ENCODE results near the gene SLC6A17.

The SLC6A17 gene

DNA sequence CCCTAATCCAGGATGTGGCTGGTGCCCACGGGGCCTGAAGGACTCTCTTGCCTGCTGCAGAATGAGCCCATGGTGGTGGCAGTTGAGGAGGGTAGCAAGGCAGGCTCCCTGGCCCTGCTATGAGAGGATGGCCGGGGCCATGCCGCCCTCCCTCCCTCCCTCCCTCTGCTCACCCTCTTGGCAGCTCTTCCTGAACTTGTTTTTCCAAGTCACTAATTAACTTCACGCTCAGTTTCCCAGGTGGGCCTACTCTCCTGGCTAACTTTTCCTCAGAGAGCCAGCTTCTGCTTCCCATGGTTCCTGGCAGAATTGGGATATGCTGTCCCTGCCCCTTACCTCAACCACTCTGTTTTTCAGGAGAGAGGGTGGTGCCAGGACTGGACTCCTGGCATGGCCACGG is 70.0 kb downstream of the SLC6A17 start:
- TF ChIP-seq EZH2 (IDR thresholded peaks at IDR 0.05), result no peak
- no peak for TF ChIP-seq FOXP2 (optimal IDR thresholded peaks at IDR 0.05; ENCODE audit: control extremely low read depth, extremely low read length, insufficient read depth)
- DNase-seq (ENCODE audit: low read depth, low spot score), result no peak
- Histone ChIP-seq H3K36me3 (ENCODE audit: insufficient read depth, low read length) (no peaks in the 10 kb centered on the region), H3K4me3 (no peak overlapping the region), H3K27ac (no peak overlapping the region), H3K9me3 (ENCODE audit: low read depth, low read length) (no peaks in the 10 kb centered on the region), H3K9ac (ENCODE audit: insufficient read length) (no peak overlapping the region)

DNA sequence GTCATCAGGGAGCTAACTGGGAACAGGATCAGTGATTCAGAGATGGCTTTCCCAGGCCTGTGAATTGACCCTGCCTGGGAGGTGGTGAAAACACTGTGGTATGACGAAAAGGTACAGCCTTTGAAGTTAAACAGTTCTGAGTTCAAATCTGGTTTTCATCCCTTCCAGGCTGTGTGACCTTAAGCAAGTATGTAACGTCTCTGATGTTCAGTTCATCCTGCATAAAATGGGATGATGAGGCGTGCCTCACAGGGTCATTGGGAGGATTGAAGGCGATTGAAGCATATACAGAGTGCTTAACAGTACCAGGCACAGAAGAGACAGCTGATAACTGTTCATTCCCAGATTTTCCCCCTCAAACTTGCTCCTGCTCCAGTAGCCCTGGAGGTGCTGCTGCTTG is 70.8 kb downstream of the SLC6A17 start:
- no peak overlapping the region for H3K9ac ChIP-seq (ENCODE audit: insufficient read length)
- no peak overlapping the region for H3K27ac ChIP-seq
- no peak overlapping the region for H3K4me3 ChIP-seq
- DNase-seq (ENCODE audit: low read depth, low spot score), result no peak
- H3K9me3 ChIP-seq (ENCODE audit: low read depth, low read length), result no peaks in the 10 kb centered on the region
- H3K36me3 ChIP-seq (ENCODE audit: insufficient read depth, low read length), result no peaks in the 10 kb centered on the region
- TF ChIP-seq EZH2 (IDR thresholded peaks at IDR 0.05), result no peak
- TF ChIP-seq POLR2AphosphoS5 (IDR thresholded peaks at IDR 0.05; ENCODE audit: borderline replicate concordance, low read depth, low read length), result no peak

DNA sequence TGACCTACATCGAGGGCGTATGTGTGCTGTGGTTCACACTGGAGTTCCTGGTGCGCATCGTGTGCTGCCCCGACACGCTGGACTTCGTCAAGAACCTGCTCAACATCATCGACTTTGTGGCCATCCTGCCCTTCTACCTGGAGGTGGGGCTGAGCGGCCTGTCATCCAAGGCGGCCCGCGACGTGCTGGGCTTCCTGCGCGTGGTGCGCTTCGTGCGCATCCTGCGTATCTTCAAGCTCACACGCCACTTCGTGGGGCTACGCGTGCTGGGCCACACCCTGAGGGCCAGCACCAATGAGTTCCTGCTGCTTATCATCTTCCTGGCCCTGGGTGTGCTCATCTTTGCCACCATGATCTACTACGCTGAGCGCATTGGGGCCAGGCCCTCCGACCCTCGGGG is 72.8 kb downstream of the SLC6A17 start:
- H3K9ac ChIP-seq (ENCODE audit: insufficient read length), result no peak overlapping the region
- DNase-seq (ENCODE audit: low read depth, low spot score), result no peak
- no peak overlapping the region for H3K4me3 ChIP-seq
- no peak for TF ChIP-seq POLR2AphosphoS5 (IDR thresholded peaks at IDR 0.05; ENCODE audit: borderline replicate concordance, low read depth, low read length)
- no peak for TF ChIP-seq EZH2 (IDR thresholded peaks at IDR 0.05)
- no peak for TF ChIP-seq FOXP2 (optimal IDR thresholded peaks at IDR 0.05; ENCODE audit: control extremely low read depth, extremely low read length, insufficient read depth)
- no peak overlapping the region for H3K27ac ChIP-seq
- H3K9me3 ChIP-seq (ENCODE audit: low read depth, low read length), result no peaks in the 10 kb centered on the region
- no peaks in the 10 kb centered on the region for H3K36me3 ChIP-seq (ENCODE audit: insufficient read depth, low read length)

DNA sequence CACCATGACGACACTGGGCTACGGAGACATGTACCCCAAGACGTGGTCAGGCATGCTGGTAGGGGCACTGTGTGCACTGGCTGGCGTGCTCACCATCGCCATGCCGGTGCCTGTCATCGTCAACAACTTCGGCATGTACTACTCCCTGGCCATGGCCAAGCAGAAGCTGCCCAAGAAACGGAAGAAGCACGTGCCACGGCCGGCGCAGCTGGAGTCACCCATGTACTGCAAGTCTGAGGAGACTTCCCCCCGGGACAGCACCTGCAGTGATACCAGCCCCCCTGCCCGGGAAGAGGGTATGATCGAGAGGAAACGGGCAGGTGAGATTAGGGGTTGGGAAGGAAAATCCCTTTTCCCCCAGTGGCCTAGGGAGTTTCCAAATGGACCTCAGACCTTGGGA is 73.3 kb downstream of the SLC6A17 start:
- H3K9ac ChIP-seq (ENCODE audit: insufficient read length), result no peak overlapping the region
- H3K9me3 ChIP-seq (ENCODE audit: low read depth, low read length), result no peaks in the 10 kb centered on the region
- no peak overlapping the region for H3K4me3 ChIP-seq
- no peaks in the 10 kb centered on the region for H3K36me3 ChIP-seq (ENCODE audit: insufficient read depth, low read length)
- H3K27ac ChIP-seq, result no peak overlapping the region
- DNase-seq (ENCODE audit: low read depth, low spot score), result no peak
- TF ChIP-seq EZH2 (IDR thresholded peaks at IDR 0.05) (no peak), POLR2AphosphoS5 (IDR thresholded peaks at IDR 0.05; ENCODE audit: borderline replicate concordance, low read depth, low read length) (no peak), FOXP2 (optimal IDR thresholded peaks at IDR 0.05; ENCODE audit: control extremely low read depth, extremely low read length, insufficient read depth) (no peak)

DNA sequence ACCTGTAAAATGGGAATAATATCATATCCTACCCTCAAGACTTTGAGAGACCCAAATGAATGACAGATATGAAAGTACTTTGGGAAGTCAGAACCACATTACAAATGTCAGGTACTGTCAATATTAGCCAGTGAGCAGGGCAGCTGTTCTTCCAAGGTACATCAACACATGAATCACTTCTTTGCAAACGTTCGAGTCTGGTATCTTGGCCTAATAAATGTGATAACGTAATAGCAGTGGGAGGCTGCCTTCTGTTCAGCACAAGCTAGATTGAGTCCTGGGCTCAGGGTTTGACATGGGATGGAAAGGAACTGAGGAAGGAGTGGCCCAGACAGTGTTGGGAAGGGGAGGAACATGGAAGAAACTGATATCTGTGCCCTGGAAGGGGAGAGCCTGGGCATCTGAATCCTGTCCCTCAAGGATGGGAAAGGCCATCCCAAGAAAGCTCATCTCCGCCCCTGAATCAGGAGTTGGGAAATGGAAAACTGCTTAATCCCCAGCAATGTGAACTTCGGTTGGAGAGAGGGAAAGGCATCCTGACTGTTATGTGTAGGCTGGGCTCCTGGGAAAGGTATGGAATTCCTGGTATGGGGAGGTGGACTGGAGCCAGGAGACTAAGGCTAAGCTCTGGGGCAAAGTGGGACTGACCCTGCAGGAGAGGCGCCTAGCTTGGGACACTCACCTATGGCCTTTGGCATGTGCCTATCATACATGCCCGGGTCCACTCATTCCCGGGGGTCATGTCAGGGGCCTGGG is 74.1 kb downstream of the SLC6A17 start:
- no peaks in the 10 kb centered on the region for H3K36me3 ChIP-seq (ENCODE audit: insufficient read depth, low read length)
- no peak overlapping the region for H3K27ac ChIP-seq
- DNase-seq (ENCODE audit: low read depth, low spot score), result no peak
- H3K9ac ChIP-seq (ENCODE audit: insufficient read length), result no peak overlapping the region
- no peaks in the 10 kb centered on the region for H3K9me3 ChIP-seq (ENCODE audit: low read depth, low read length)
- no peak overlapping the region for H3K4me3 ChIP-seq
- no peak for TF ChIP-seq FOXP2 (optimal IDR thresholded peaks at IDR 0.05; ENCODE audit: control extremely low read depth, extremely low read length, insufficient read depth)
- no peak for TF ChIP-seq EZH2 (IDR thresholded peaks at IDR 0.05)
- no peak for TF ChIP-seq POLR2AphosphoS5 (IDR thresholded peaks at IDR 0.05; ENCODE audit: borderline replicate concordance, low read depth, low read length)

DNA sequence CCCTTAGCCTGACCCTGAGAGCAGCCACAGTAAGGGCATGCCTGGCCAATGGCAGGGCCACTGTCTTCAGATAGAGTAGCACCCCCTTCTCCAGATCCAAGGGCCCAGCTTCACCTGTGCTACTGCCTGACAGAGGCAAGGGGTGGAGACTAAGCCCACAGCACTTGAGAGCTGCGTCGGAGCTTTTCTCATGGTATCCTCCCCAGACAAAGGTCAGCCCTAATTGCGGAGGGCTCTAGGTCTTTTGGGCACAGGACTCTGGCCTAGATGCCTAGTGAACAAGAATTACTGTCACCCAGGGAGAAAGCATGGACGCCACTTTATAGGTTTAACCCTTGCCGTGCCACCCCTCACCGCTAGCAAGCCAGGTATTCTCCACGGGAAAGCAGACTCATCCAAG is 74.9 kb downstream of the SLC6A17 start:
- DNase-seq (ENCODE audit: low read depth, low spot score), result no peak
- no peak for TF ChIP-seq POLR2AphosphoS5 (IDR thresholded peaks at IDR 0.05; ENCODE audit: borderline replicate concordance, low read depth, low read length)
- no peak for TF ChIP-seq EZH2 (IDR thresholded peaks at IDR 0.05)
- TF ChIP-seq FOXP2 (optimal IDR thresholded peaks at IDR 0.05; ENCODE audit: control extremely low read depth, extremely low read length, insufficient read depth), result no peak

GRCh38 chr1:110225756-110226404 is 75.6 kb downstream of the SLC6A17 start:
- Histone ChIP-seq H3K27ac (no peak overlapping the region), H3K36me3 (ENCODE audit: insufficient read depth, low read length) (no peaks in the 10 kb centered on the region), H3K4me3 (no peak overlapping the region), H3K9ac (ENCODE audit: insufficient read length) (no peak overlapping the region), H3K9me3 (ENCODE audit: low read depth, low read length) (no peaks in the 10 kb centered on the region)
- no peak for DNase-seq (ENCODE audit: low read depth, low spot score)
- no peak for TF ChIP-seq POLR2AphosphoS5 (IDR thresholded peaks at IDR 0.05; ENCODE audit: borderline replicate concordance, low read depth, low read length)
- no peak for TF ChIP-seq FOXP2 (optimal IDR thresholded peaks at IDR 0.05; ENCODE audit: control extremely low read depth, extremely low read length, insufficient read depth)
- no peak for TF ChIP-seq EZH2 (IDR thresholded peaks at IDR 0.05)

More for the DNA sequence above, 74.9 kb downstream of the SLC6A17 start:
- Histone ChIP-seq H3K4me3 (no peak overlapping the region), H3K9ac (ENCODE audit: insufficient read length) (no peak overlapping the region), H3K27ac (no peak overlapping the region), H3K36me3 (ENCODE audit: insufficient read depth, low read length) (no peaks in the 10 kb centered on the region), H3K9me3 (ENCODE audit: low read depth, low read length) (no peaks in the 10 kb centered on the region)

GRCh38 chr1:110227774-110228173 is 77.5 kb downstream of the SLC6A17 start:
- no peak for TF ChIP-seq EZH2 (IDR thresholded peaks at IDR 0.05)
- Histone ChIP-seq H3K36me3 (ENCODE audit: insufficient read depth, low read length) (no peaks in the 10 kb centered on the region), H3K9ac (ENCODE audit: insufficient read length) (no peak overlapping the region), H3K9me3 (ENCODE audit: low read depth, low read length) (no peaks in the 10 kb centered on the region), H3K4me3 (no peak overlapping the region), H3K27ac (no peak overlapping the region)
- DNase-seq (ENCODE audit: low read depth, low spot score), result no peak

DNA sequence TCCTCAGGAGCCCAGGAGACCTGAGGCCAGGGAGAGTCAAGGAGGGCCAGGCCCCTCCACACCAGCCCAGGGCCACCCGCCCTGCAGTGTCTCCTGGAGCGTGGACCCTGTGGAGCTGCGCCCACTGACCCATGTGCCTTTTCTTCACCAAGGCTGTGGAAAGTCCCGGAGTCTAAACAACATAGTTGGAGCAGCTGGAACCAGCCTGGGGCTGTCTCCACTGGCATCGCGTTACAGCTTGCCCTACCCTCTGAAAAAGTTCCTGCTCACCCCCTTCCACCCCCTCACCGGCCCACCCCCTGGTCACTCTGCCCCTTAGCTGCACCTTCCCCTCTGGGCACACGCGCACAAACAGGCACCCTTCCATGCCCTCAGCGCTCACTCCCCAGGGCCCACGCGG is 78.1 kb downstream of the SLC6A17 start:
- DNase-seq (ENCODE audit: low read depth, low spot score), result no peak
- TF ChIP-seq EZH2 (IDR thresholded peaks at IDR 0.05) (no peak), FOXP2 (optimal IDR thresholded peaks at IDR 0.05; ENCODE audit: control extremely low read depth, extremely low read length, insufficient read depth) (no peak), POLR2AphosphoS5 (IDR thresholded peaks at IDR 0.05; ENCODE audit: borderline replicate concordance, low read depth, low read length) (no peak)
- H3K36me3 ChIP-seq (ENCODE audit: insufficient read depth, low read length), result no peaks in the 10 kb centered on the region
- H3K9ac ChIP-seq (ENCODE audit: insufficient read length), result no peak overlapping the region
- H3K4me3 ChIP-seq, result no peak overlapping the region
- no peaks in the 10 kb centered on the region for H3K9me3 ChIP-seq (ENCODE audit: low read depth, low read length)
- H3K27ac ChIP-seq, result no peak overlapping the region

All from SK-N-MC (cell line).